Pancreas (tissue), 10 donors: ENCODE results near the gene ZBTB14. TPM values are rescaled to one million over a fixed set of nuclear protein-coding genes. Genes with fewer than 3 reads are reported as not detected.

ENCODE experiments used
- ATAC-seq, 4 donors: fragments of 200-7000 bp; cut with Tn5 transposase; one replicate each; pipeline versions ENCODE4 v1.8.0 to v1.9.1; 2020; ENCODE audit warnings: mild to moderate bottlenecking in 4 of 4, moderate library complexity in 4 of 4
- DNase-seq, 6 donors: peaks; one replicate each; pipeline ENCODE4 v3.0.0-alpha.2; 2020
- FAIRE-seq: peaks from 2 replicates; lab custom pipeline; 2012; peaks lifted over from hg19 to GRCh38; lab: Jason Lieb, UNC
- H3K27ac ChIP-seq, 4 donors: fragments of 200-600 bp; sonication (generic); 1 replicate in 3 of 4; 2 replicates in 1 of 4; pipeline versions ENCODE4 v1.5.0 to v1.8.0; 2020
- H3K27me3 ChIP-seq, 4 donors: fragments of 200-600 bp; one replicate each; pipeline ENCODE4 v1.8.0; 2021
- H3K36me3 ChIP-seq, 3 donors: fragments of 200-600 bp; sonication (generic) in 1 of 3; one replicate each; pipeline versions ENCODE4 v1.5.0 to v1.8.0; 2020 to 2021
- H3K4me1 ChIP-seq, 3 donors: fragments of 200-600 bp; one replicate each; pipeline ENCODE4 v1.8.0; 2021
- H3K4me3 ChIP-seq, 4 donors: fragments of 200-600 bp; sonication (generic) in 2 of 4; one replicate each; pipeline versions ENCODE4 v1.5.0 to v1.8.0; 2020 to 2021
- H3K9me3 ChIP-seq, 4 donors: fragments of 200-600 bp; one replicate each; pipeline ENCODE4 v1.8.0; 2021
- CTCF ChIP-seq, 4 donors: fragments of 200-600 bp; sonication (generic) in 3 of 4; IDR thresholded peaks; one replicate each; pipeline versions ENCODE4 v1.5.0 to v1.8.0; 2021; ENCODE audit warnings: antibody characterized with exemption in 4 of 4
- WGBS, 2 donors: extraction: QIAGEN DNeasy Blood & Tissue Kit; methylation state at CpG; one replicate each; pipeline ENCODE4 v1.1.7; 2013; 5-methylcytosine and 5-hydroxymethylcytosine counted together
- intact Hi-C, 3 donors: fragments of 100-400 bp; cut with DNase I; formaldehyde crosslinking; loops; one replicate each; pipeline versions ENCODE4 v1.11.1 to v1.14.2; 2022
- polyA plus RNA-seq, 2 donors: library from polyadenylated mRNA; stranded (reverse); fragments of 200-250 nt; gene quantifications; one replicate each; pipeline ENCODE4 v1.2.3, GENCODE V29; 2013
- total RNA-seq, 6 donors: library from RNA; stranded (reverse); fragmentation: NEBNext Ultra II Directional in 4 of 6; extraction: Animal tissue kit (Norgen Biotek cat#: 25700) in 4 of 6; gene quantifications; one replicate each; pipeline versions ENCODE4 v1.2.1 to v1.2.4, GENCODE V29; 2021 to 2023
- donor health status: healthy with polysubstance abuse.
- donor health status: DM: no; HTN: no; CAD: no; lungs with moderate emphysema.
- donor health status: DM: no; HTN: no; CAD: no.
- donor health status: control.
- donor health status: control.
- donor health status: Bipolar disorder and iron deficiency.
- donor health status: DM: yes; HTN: yes; CAD: no.
- donor health status: DM: no; HTN: no; CAD: no.
- donor health status: DM: no; HTN: no; CAD: no.
- donor health status: DM: yes; HTN: yes; CAD: no.

The ZBTB14 gene
- total RNA-seq (1 to 10 TPM; 4.8 to 7.9 (median 6.8) TPM), polyA plus RNA-seq (1 to 10 TPM; 3.6 to 7.7 TPM)

- peak; percentile 69 to 87 (median 78) for DNase-seq
- intact Hi-C loops = no loop called here
- Histone ChIP-seq H3K9me3 (no peaks in the 10 kb centered on the region), H3K36me3 (peaks cover 0 to 13% (median 9%) of the 10 kb centered on the region in 3 donors), H3K4me1 (peaks cover 0 to 14% (median 11%) of the 10 kb centered on the region in 3 donors), H3K27ac (peak within 1 kb of the TSS; percentile 98 to 99 (median 98)), H3K4me3 (peak within 1 kb of the TSS; percentile 63 to 90 (median 82)), H3K27me3 (no peaks in the 10 kb centered on the region)
- no peak for TF ChIP-seq CTCF (IDR thresholded peaks at IDR 0.05)
- 0 to 1% methylated on average over 14 to 116 of the region's 116 CpGs for WGBS, 2 donors
- FAIRE-seq = no peak
- ATAC-seq = peak; percentile 39 to 56 (median 46)
Observed at GRCh38 chr18:5295231-5295920, at the start of gene ZBTB14. Gene ZBTB14, minus strand, starts transcription at chr18:5295726. Its CDS starts 2,480 bp downstream, at chr18:5293246.

GRCh38 chr18:5339202-5339834 is 43.8 kb upstream of the ZBTB14 start:
- Histone ChIP-seq H3K27me3 (no peaks in the 10 kb centered on the region), H3K27ac (no peak overlapping the region), H3K4me1 (no peaks in the 10 kb centered on the region), H3K9me3 (peaks cover 0 to 5% (median 0%) of the 10 kb centered on the region in 4 donors), H3K4me3 (no peak overlapping the region), H3K36me3 (no peaks in the 10 kb centered on the region)
- FAIRE-seq (no peak), ATAC-seq (no peak), DNase-seq (no peak)
- 49 to 60% methylated on average over 2 of the region's 2 CpGs for WGBS, 2 donors
- intact Hi-C loops = no loop called here
- no peak for TF ChIP-seq CTCF (IDR thresholded peaks at IDR 0.05)

GRCh38 chr18:5334456-5335075 is 39.0 kb upstream of the ZBTB14 start:
- TF ChIP-seq CTCF (IDR thresholded peaks at IDR 0.05) = no peak
- Histone ChIP-seq H3K27ac (no peak overlapping the region), H3K4me3 (no peak overlapping the region)

GRCh38 chr18:5318061-5318700 is 22.7 kb upstream of the ZBTB14 start:
- DNase-seq (no peak), FAIRE-seq (no peak), ATAC-seq (no peak)
- H3K4me3 ChIP-seq = no peak overlapping the region
- H3K27ac ChIP-seq = no peak overlapping the region
- intact Hi-C loops = no loop called here
- no peaks in the 10 kb centered on the region for H3K27me3 ChIP-seq
- no peaks in the 10 kb centered on the region for H3K4me1 ChIP-seq
- H3K9me3 ChIP-seq = no peaks in the 10 kb centered on the region
- no peak for TF ChIP-seq CTCF (IDR thresholded peaks at IDR 0.05)
- WGBS, 2 donors = 65 to 79% methylated on average over 4 of the region's 4 CpGs
- H3K36me3 ChIP-seq = no peaks in the 10 kb centered on the region

More at GRCh38 chr18:5334456-5335075, 39.0 kb upstream of the ZBTB14 start:
- intact Hi-C loops = no loop called here
- no peaks in the 10 kb centered on the region for H3K36me3 ChIP-seq
- H3K4me1 ChIP-seq = no peaks in the 10 kb centered on the region
- no peak for ATAC-seq
- no peak for DNase-seq
- FAIRE-seq = no peak
- H3K9me3 ChIP-seq = no peaks in the 10 kb centered on the region
- H3K27me3 ChIP-seq = no peaks in the 10 kb centered on the region
- WGBS, 2 donors = 29 to 30% methylated on average over 6 of the region's 6 CpGs
